Smooth muscle cell (in vitro differentiated cells): ENCODE measurements around the gene HIGD2A. TPM values are rescaled to one million over a fixed set of nuclear protein-coding genes. Genes with fewer than 3 reads are reported as not detected.

Source experiments
- DNase-seq: peaks from one replicate; lab custom pipeline; 2025; ENCODE audit not compliant: unreplicated experiment; lab: John Stamatoyannopoulos, UW
- H2AFZ ChIP-seq: fragments of 200-600 bp; sonication (generic); 2 replicates; pipeline ENCODE4 v1.6.0; 2016; ENCODE audit warnings: antibody characterized with exemption, low read depth, mild to moderate bottlenecking
- H3F3A ChIP-seq: fragments of 200-600 bp; sonication (generic); 2 replicates; pipeline ENCODE4 v1.6.0; 2017; ENCODE audit warnings: antibody characterized with exemption, low read depth
- H3K27ac ChIP-seq: fragments of 200-600 bp; sonication (generic); 2 replicates; pipeline ENCODE4 v1.5.1; 2016; ENCODE audit warnings: low read depth, mild to moderate bottlenecking
- H3K27me3 ChIP-seq: fragments of 200-600 bp; sonication (generic); 2 replicates; pipeline ENCODE4 v1.6.1; 2016; ENCODE audit warnings: low read depth, mild to moderate bottlenecking
- H3K36me3 ChIP-seq: fragments of 200-600 bp; sonication (generic); 2 replicates; pipeline ENCODE4 v1.5.1; 2016; ENCODE audit warnings: low read depth
- H3K4me1 ChIP-seq: fragments of 200-600 bp; sonication (generic); 2 replicates; pipeline ENCODE4 v1.5.1; 2016; ENCODE audit warnings: low read depth
- H3K4me2 ChIP-seq: fragments of 200-600 bp; sonication (generic); 2 replicates; pipeline ENCODE4 v1.6.0; 2016; ENCODE audit warnings: mild to moderate bottlenecking
- H3K4me3 ChIP-seq: fragments of 200-600 bp; sonication (generic); 2 replicates; pipeline ENCODE4 v1.5.1; 2016; ENCODE audit warnings: mild to moderate bottlenecking
- H3K79me2 ChIP-seq: fragments of 200-600 bp; sonication (generic); 2 replicates; pipeline ENCODE4 v1.6.0; 2016; ENCODE audit warnings: low read depth, mild to moderate bottlenecking
- H3K9ac ChIP-seq: fragments of 200-600 bp; sonication (generic); 2 replicates; pipeline ENCODE4 v1.6.0; 2016; ENCODE audit warnings: low read depth
- H3K9me3 ChIP-seq: fragments of 200-600 bp; sonication (generic); replicated peaks from 2 replicates; pipeline ENCODE4 v1.5.1; 2016; ENCODE audit warnings: low read depth
- H4K20me1 ChIP-seq: fragments of 200-600 bp; sonication (generic); 2 replicates; pipeline ENCODE4 v1.6.0; 2016; ENCODE audit warnings: low read depth
- WGBS: methylation state at CpG from one replicate; pipeline ENCODE4 v1.1.7; 2016; ENCODE audit warnings: low lambda C conversion rate; 5-methylcytosine and 5-hydroxymethylcytosine counted together
- polyA plus RNA-seq: library from polyadenylated mRNA; unstranded; fragments of >200 nt; fragmentation: Nextera tagmentation; extraction: Ambion mirVana; gene quantifications from 2 replicates; pipeline ENCODE4 v1.2.1, GENCODE V29; 2016
- total RNA-seq: library from RNA; depleted of rRNA; stranded (reverse); fragments of >200 nt; gene quantifications from 2 replicates; pipeline ENCODE4 v1.2.3, GENCODE V29; 2014
- TF ChIP-seq, protein P1 (sequence below): fragments of 200-600 bp; sonication (generic); IDR thresholded peaks from 2 replicates; pipeline ENCODE4 v1.5.1; 2017; ENCODE audit warnings: borderline replicate concordance, mild to moderate bottlenecking, antibody characterized with exemption; ENCODE audit not compliant: insufficient read depth, poor library complexity, severe bottlenecking

The HIGD2A gene
- total and polyA plus RNA-seq, 2 experiments from 2014 or later: 94.5 to 140 TPM

- H3K79me2 ChIP-seq: no peaks in the 10 kb centered on the region
- H3K36me3 ChIP-seq: no peaks in the 10 kb centered on the region
- H3K4me1 ChIP-seq: no peaks in the 10 kb centered on the region
- whole genome bisulfite sequencing: 97% methylated on average over 16 of the region's 18 CpGs
- TF ChIP-seq, protein P1, sequence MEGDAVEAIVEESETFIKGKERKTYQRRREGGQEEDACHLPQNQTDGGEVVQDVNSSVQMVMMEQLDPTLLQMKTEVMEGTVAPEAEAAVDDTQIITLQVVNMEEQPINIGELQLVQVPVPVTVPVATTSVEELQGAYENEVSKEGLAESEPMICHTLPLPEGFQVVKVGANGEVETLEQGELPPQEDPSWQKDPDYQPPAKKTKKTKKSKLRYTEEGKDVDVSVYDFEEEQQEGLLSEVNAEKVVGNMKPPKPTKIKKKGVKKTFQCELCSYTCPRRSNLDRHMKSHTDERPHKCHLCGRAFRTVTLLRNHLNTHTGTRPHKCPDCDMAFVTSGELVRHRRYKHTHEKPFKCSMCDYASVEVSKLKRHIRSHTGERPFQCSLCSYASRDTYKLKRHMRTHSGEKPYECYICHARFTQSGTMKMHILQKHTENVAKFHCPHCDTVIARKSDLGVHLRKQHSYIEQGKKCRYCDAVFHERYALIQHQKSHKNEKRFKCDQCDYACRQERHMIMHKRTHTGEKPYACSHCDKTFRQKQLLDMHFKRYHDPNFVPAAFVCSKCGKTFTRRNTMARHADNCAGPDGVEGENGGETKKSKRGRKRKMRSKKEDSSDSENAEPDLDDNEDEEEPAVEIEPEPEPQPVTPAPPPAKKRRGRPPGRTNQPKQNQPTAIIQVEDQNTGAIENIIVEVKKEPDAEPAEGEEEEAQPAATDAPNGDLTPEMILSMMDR: no peak
- no peak overlapping the region for H2AFZ ChIP-seq
- H3F3A ChIP-seq: no peaks in the 10 kb centered on the region
- no peak overlapping the region for H3K9ac ChIP-seq
- peaks cover 7% of the 10 kb centered on the region for H4K20me1 ChIP-seq
- H3K4me2 ChIP-seq: no peak overlapping the region
- no peaks in the 10 kb centered on the region for H3K9me3 ChIP-seq
- H3K27ac ChIP-seq: no peak overlapping the region
- DNase-seq: no peak
- no peak overlapping the region for H3K4me3 ChIP-seq
- no peaks in the 10 kb centered on the region for H3K27me3 ChIP-seq
Observed at GRCh38 chr5:176397736-176398420, 9.3 kb downstream of the HIGD2A start.

- no peaks in the 10 kb centered on the region for H3K36me3 ChIP-seq
- H3K27me3 ChIP-seq: no peaks in the 10 kb centered on the region
- no peak overlapping the region for H3K4me2 ChIP-seq
- no peak for DNase-seq
- H3K4me3 ChIP-seq: no peak overlapping the region
- TF ChIP-seq, protein P1: no peak
- no peak overlapping the region for H3K9ac ChIP-seq
- no peaks in the 10 kb centered on the region for H3K4me1 ChIP-seq
- H4K20me1 ChIP-seq: peaks cover 13% of the 10 kb centered on the region
- no peak overlapping the region for H2AFZ ChIP-seq
- no peaks in the 10 kb centered on the region for H3K79me2 ChIP-seq
- 67% methylated on average over 17 of the region's 17 CpGs for WGBS
- H3F3A ChIP-seq: no peaks in the 10 kb centered on the region
- no peaks in the 10 kb centered on the region for H3K9me3 ChIP-seq
- no peak overlapping the region for H3K27ac ChIP-seq
Observed at GRCh38 chr5:176400382-176401156, 12.0 kb downstream of the HIGD2A start.

- no peak overlapping the region for H3K4me3 ChIP-seq
Observed at GRCh38 chr5:176401281-176402205, 13.0 kb downstream of the HIGD2A start.

More at GRCh38 chr5:176401281-176402205, 13.0 kb downstream of the HIGD2A start:
- Histone ChIP-seq H4K20me1 (peaks cover 23% of the 10 kb centered on the region), H3K4me2 (no peak overlapping the region), H2AFZ (no peak overlapping the region), H3F3A (no peaks in the 10 kb centered on the region), H3K27me3 (no peaks in the 10 kb centered on the region), H3K4me1 (no peaks in the 10 kb centered on the region), H3K9ac (no peak overlapping the region), H3K27ac (no peak overlapping the region), H3K9me3 (no peaks in the 10 kb centered on the region), H3K36me3 (no peaks in the 10 kb centered on the region), H3K79me2 (no peaks in the 10 kb centered on the region)
- TF ChIP-seq, protein P1: no peak
- no peak for DNase-seq
- 91% methylated on average over 22 of the region's 22 CpGs for WGBS
